ENCODE results near the gene JPH3.
"Not testable (repeated sequence)": the region's sequence is repeated elsewhere in the genome, so short reads cannot be mapped to it uniquely, and the experiment has no call there.

JPH3 gene

DNA sequence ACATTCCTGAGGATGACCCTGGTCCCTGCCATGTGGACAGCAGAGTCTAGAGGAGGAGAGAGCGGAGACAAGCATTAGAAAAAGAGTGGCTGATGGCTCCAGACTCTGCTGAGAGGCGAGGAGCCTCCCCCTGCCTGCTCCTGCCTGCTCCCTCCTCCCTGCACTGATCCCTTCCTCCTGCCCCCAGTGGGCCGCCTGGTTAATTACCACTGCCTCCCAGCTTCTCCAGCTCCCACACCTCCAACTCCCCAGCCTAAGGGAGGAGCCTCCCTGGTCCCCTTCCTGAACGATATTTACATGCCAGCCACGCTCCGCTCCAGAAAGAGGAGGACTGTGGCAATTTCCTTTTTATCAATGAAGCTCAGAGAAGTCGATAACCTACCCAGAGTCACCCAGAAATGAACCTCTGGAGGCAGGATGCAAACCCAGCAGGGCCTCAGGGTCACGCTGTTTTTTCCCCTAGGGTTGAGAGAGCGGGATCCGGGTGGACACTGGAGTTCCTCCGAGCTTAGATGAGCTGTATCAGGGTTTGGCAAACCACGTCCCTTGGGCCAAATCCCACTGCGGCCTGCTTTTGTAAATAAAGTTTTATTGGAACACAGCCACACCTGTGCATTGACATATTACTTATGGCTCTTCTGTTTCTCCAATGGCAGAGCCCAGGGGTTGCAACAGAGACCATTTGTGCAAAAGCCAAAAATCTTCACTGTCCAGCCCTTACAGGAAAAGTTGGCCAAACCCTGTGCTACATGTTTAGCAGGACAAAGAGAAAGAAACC lies 27.1 kb upstream of the JPH3 start:
- DNase-seq (ENCODE audit: low spot score), result no peak

DNA sequence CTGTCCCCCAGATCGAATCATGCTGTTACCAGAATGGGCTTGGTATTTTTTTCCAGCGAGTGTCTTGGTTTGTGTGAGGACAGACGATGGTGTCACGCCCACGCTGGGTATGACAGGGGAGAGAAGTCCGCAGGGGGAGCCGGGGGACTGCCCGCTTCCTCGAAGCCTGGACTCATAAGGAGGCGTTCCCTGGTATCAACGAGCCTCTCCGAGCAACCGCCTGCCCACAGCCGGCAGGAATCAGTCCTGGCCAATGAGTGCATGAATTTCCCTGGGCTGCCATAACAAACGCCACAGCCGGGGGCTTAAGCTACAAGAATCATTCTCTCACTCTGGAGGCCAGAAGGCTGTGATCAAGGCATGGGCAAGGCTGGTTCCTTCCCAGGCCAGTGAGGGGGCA lies 26.1 kb upstream of the JPH3 start:
- DNase-seq (ENCODE audit: low spot score), result no peak

DNA sequence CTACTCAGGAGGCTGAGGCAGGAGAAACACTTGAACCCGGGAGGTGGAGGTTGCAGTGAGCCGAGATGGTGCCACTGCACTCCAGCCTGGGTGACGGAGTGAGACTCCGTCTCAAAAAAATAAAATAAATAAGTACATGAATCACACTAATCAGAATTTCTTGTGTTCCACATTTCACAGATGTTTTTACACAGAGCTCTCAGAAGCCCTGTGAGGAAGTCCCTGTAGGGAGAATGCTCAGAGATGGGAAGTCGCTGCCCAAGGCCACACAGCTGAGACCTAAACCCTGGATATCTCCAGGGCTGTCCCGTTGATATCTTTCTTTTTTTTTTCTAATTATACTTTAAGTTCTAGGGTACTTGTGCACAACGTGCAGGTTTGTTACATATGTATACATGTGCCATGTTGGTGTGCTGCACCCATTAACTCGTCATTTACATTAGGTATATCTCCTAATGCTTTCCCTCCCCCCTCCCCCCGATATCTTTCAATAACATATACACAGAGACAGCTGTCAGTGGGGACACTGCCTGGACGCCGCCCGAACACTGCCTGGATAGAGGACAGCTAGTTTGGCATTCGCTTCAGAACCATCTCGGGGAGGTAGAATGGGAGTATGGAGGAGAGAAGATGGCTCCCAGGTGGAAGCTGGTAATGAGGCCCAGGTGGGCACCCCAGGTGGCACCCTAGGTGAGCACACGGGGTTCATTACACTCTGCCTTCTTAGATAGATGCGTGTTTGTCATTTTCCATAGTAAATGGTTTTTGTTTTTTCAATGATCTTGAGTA lies 24.0 kb upstream of the JPH3 start:
- DNase-seq (ENCODE audit: low spot score), result not testable (repeated sequence)

DNA sequence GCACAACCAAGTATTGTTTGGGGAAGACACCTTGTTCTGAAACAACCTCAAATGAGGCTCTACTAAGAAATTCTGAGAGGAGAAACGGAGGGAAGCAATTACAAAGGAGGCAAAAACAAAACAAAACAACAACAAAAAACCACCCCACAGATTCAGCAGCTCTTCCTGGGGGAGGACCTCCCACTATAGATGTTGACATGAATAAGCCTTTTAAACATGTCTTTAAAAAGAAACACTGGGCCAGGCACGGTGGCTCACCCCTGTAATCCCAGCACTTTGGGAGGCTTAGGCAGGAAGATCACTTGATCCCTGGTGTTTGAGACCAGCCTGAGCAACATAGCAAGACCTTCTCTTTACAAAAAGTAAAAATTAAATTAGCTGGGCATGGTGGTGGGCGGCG lies 22.6 kb upstream of the JPH3 start:
- no peak for DNase-seq (ENCODE audit: low spot score)

DNA sequence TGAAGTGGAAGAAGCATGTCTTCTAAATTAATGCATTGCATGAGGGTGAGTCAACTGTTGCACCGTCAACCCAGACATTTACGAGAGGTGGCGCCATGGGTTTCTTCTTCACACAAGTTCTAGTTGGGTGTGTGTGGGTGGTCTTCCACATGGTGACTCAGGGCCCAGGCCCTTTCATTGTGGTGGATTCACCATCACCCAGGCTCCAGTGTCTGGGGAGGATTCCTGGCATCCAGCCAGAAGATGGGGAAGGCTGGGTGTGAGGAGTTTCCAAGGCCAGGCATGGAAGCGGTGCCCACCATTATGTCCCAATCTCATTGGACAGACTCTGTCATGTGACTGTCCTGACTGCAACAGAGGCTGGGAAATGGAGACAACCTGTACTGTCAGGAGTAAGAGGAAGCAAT lies 21.4 kb upstream of the JPH3 start:
- DNase-seq (ENCODE audit: low spot score), result no peak

DNA sequence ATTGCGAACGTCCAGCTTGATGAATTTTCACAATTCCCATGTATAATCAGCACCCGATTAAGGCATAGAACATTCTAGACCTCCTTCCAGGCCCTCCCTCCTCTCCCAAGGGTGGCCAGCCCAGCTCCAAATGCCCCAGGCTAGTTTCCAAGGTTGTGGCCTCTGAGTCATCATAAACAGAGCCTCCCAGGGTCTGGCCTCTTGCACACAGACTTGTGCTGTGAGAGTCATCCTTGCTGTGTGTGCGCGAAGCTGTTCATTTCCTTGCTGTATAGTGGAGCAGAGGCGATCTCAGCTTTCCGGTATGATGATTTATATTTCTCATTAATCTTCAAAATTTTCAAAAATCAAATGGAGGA lies 20.5 kb upstream of the JPH3 start:
- DNase-seq (ENCODE audit: low spot score), result no peak

DNA sequence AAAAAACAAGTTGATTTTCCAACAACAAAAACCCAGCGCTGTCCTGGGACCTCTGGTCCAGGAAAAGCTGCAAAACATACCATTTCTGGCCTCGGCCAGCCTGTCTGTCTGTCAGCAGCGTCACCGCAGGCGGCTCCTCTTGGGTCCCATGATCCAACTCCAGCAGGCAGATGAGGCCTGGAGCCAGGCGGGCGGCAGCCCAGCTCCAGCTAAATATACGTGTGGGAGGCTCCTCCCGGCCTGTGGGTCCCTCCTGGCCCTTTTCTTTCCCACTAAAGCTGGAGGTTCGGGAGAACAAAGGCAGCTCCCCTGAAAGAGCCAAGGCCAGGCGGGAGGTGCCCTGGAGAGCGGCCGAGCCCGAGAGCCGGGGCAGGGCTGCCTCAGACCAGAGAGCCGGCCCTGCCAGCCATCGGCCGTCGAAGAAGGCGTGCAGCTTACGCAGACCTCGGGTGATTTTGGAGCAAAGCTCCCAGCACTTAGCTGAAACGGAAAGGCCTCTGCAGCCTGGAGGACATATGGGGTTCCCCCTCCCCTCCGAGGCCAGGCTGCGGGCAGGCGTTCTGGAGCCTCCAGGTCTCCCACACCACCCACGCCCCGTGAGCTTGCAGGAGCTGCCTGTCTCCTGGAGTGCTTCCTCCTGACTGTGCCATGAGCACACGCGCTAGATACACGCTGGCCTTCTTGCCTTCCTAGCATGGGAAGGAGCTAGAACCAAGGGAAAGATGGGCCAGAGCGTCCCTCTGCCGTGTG lies 19.9 kb upstream of the JPH3 start:
- no peak for DNase-seq (ENCODE audit: low spot score)

DNA sequence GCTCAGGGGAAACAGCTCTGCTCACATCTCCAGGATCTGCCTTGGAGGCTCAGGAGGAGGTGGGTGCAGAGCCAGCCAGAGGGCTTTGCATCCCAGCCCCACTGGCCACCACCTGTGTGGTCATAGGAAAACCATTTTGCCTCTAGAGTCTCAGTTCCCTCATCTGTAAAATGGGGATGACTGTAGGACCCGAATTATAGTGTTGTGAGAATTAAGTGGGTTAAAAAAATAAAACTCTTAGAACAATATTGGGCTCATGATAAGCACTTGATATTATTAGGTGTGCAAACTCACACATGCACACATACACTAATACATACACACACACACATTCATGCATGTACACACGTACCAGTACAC lies 19.4 kb upstream of the JPH3 start:
- DNase-seq (ENCODE audit: low spot score), result no peak

DNA sequence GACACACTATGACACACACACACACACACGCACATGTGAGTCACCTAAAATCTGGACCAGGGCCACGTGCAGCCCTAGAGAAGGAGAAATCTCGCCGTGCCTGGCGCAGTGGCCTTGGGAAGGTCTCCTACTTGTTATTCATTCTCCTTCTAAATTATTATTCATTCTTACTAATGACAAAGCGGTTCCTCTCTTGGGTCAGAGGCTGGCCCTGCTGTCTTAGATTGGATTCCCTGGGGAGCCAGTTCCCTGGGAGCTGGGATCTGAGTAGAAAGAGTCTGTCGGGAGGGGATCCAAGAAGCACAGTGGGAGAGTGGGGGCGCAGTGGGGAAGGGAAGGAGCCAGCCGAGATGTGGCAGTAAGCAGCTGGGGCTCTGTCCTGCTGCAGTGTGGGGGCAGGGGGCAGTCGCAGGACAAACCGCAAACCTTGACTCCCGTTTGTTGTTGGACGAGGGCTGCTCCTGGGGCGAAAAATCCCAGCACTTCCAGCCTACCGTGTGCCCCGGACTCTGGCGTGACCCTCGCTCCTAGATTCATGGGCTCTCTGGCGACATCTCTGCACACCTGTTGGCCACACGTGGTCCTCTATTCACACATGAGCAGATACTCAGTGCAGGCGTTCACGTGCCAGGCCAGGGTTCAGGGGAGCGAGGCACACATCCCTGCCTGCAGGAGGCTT lies 18.7 kb upstream of the JPH3 start:
- no peak for DNase-seq (ENCODE audit: low spot score)

DNA sequence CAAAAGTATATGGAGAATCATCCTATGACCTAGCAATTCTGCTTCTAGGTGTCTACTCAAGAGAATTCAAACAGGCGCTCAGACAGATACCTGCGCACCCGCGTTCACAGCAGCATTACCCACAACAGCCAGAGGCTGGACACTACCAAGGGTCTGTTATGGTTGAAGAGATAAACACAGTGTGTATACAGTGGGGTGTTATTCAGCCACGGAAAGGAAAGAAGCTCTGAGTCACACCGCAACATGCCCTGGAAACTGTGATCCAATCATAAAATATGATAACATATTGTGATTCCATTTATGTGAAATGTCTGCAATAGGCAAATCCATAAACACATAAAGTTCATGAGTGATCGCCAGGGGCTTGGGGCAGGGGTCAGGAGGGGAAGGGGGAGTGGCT lies 18.0 kb upstream of the JPH3 start:
- no peak for DNase-seq (ENCODE audit: low spot score)

DNA sequence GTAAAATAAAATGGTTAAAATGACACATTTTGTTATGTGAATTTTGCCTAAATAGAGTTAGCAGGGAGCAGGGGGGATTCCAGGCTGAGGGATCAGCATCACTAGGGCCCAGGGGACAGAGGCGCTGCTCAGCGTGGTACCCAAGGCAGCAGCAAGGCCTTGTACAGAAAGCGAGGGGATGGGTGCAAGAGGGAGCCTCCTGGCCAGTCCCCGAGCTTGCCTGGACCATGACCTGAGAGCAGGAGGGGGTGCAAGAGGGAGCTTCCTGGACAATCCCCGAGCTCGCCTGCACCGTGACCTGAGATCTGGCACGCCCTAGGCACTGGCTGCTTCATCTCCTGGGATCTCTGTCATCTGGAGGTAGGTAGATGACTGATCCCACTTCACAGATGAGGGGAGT lies 17.3 kb upstream of the JPH3 start:
- DNase-seq (ENCODE audit: low spot score), result no peak

DNA sequence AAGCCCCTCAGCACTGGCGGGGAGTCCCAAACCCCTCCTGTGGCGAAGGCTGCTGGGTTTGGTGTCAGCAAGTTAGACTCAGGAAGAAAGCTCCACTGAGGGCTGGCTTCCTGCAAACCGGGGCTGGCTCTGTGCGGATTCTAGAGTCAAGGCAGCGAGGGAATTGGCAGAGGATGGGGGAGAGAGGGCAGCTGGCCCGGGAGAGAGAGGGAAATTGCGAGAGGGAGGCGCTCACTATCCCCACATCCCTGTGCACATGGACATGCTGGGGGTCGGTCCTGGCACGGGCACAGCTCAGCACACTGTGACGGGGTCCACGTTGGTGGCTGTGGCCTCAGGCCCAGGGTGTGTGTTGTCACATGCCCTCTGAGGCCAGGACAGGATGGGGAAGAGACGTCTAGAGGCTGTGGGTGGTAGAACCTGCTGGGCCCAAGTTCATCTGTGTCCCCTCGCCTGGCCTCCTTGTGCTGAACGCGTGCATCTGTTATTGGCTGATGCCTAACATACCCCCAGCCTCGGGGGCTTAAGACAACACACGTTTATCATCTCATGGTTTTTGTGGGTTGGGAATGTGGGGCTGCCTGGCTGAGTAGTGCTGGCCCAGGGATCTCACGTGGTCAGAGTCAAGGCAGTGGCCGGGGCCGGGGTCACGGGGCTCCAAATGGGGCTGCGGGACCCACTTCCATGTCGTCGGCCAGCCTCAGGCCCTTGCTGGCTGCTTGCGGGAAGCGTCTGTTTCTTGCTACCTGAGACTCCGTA lies 16.7 kb upstream of the JPH3 start:
- no peak for DNase-seq (ENCODE audit: low spot score)

DNA sequence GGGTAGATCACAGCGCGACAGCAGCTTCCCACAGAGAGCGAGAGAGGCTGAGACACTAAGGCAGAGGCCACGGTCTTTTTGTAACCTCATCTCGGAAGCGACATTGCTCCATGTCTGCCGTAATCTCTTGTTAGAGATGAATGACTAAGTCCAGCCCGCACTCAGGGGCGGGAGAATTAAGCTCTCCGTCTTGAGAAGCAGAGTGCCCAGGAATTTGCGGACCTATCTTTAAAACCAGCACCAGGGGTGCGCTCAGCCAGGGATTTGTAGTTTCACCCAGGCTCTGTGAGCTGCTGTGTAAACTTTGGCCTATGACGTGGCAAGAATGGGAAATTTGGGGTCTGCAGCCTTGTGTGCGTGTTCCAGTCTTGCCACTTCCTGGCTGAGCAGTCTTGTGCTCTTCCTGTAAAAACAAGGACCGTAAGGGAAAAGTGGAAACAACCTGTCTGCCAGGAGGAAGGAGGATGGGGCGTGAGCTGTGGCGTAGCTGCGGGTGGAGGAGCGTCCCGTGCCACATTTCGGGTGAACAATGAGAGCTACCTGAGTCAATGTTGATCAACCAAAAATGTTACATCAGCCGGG lies 16.0 kb upstream of the JPH3 start:
- DNase-seq (ENCODE audit: low spot score), result no peak

DNA sequence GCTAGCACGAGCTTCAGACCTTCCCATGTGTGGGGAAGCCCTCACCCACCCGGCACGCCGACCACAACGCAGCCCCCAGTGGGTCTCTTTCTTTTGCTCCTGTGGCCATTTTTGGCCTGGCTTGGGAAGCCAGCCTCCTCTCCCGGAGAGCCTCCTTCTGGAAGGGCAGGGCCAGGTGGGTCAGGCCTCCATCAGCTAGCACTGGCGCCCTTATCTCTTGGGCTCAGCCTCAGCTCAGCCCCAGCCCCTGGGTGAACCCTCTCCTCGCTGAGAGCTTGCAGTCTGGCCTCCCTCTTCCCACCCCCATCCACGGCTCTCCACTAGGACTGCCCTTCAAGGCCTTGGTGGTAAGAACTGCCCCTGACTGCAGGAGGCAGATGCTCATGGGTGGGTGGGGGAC lies 14.7 kb upstream of the JPH3 start:
- no peak for DNase-seq (ENCODE audit: low spot score)

DNA sequence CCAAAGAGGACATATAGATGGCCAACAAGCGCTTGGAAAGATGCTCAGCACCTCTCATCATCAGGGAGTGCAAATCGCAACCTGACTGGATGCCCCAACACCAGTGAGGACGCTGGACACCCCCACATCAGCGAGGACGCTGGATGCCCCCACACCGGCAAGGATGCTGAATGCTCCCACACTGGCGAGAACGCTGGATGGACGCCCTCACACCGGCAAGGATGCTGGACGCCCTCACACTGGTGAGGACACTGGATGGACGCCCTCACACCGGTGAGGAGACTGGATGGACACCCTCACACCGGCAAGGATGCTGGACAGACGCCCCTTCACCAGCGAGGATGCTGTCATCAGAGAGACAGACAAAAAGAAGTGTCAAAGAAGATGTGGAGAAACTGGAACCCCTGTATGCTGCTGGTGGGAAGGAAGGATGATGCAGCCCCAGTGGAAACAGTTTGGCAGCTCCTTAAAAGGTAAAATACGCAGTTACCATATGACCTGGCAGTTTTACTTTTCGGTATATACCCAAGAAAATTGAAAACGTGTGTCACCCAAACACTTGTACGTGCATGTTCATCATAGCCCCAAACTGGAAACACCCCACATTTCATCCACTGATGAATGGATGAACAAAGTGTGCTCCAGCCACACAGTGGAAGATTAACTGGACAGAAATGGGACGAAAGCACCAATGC lies 10.1 kb upstream of the JPH3 start:
- DNase-seq (ENCODE audit: low spot score), result no peak

DNA sequence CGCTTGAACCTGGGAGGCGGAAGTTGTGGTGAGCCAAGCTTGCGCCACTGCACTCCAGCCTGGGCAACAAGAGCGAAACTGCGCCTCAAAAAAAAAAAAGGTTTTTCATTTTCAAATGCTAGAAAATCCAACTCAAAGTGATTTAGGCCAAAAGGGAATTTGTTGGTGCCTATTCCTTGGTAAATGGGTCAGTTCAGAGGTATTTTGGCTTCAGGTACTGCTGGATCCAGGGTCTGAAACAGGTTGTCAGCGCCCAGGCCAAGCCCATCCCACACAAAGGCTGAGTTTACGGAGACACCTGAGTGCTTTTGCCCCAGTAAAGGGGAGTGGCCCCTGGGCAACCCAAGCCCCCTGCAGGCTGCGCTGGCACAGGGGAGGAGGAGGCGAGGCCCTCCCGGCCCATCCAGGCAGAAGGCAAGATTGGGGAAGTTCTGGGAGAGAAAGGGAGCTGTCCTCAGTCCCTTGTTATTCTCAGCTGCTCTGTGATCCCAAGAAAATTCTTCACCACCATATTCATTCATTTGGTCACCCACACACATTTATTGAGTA lies 8.5 kb upstream of the JPH3 start:
- no peak for DNase-seq (ENCODE audit: low spot score)

DNA sequence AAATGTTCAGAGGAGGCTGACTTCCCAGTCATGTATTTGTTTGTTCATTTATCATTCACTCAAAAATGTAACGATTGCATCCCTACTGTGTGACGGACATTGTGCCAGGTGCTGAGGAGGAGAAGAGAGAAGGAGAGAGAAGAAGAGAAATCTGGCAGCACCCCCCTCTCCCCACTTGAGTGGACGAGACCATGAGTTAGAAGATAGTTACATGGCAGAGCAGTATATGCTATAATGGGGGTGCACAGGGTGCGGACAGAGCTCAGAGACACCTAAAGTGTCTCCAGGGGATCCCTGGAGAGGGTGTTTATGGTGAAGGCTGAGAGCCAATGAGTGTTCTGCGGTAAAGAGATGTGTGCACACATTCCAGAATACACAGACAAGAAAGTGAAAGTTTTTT lies 6.6 kb upstream of the JPH3 start:
- no peak for DNase-seq (ENCODE audit: low spot score)

DNA sequence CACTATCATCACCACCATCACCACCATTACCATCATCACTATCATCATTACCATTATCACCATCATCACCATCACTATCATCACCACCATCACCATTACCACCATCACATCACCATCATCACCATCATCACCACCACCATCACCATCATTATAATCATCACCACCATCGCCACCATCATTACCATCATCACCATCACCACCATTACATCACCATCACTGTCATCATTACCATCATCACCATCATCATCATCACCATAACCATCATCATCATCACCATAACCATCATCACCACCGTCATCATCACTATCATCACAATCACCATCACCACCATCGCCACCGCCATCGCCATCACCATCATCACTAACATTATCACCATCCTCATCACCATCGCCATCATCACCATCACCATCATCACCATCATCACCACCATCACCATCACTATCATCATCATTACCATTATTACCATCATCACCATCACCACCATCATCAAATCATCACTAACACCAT lies 4.9 kb upstream of the JPH3 start:
- no peak for DNase-seq (ENCODE audit: low spot score)

DNA sequence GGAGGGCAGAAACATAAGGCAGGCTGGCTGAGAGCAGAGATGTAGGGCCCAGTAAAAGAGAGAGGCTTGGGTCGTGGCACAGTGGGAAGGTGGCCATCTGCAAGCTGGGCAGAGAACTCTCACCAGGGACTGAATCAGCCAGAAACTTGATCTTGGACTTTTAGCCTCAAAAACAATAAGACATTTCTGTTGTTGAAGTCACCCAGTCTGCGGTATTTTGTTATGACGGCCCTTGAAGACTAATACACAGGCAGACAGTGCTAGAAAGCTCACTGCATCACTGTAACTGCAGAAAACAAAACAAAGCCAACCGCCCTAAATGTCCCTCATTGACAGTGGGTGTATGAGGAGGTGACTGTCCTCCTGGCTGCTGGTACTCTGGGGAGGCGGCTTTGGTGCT lies 3.9 kb upstream of the JPH3 start:
- DNase-seq (ENCODE audit: low spot score), result no peak

DNA sequence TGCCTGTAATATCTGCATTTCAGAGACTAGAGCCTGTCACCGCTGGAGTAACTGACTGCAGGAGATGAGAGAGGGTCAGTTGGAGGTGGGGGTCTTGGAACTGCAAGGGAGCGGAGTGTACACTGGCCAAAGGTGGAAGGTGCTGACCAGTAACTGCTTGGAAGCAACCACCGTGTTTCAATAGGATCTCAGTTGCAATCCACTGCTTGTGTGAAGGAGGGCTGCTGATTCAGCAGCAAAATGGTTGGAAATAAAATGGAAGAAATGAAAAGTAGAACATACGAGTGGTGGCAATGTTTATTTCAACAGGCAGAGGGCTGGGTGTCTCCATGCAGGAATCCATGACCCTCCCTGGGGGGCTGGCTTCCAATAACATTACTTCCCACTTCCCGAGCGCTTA lies 2.1 kb upstream of the JPH3 start:
- DNase-seq (ENCODE audit: low spot score), result no peak

All from activated CD4-positive, alpha-beta T cell treated with anti-CD3 and anti-CD28 coated beads, Interleukin-2, Interleukin-4, amounts not matched to agents 100 ng/mL and 50 ng/mL, durations not matched to agents 16 hours and 8 hours (primary cell).